Measurements from ENCODE around the gene CARS1.
"Not testable (repeated sequence)": the region's sequence is repeated elsewhere in the genome, so short reads cannot be mapped to it uniquely, and the experiment has no call there.

Gene CARS1

DNA sequence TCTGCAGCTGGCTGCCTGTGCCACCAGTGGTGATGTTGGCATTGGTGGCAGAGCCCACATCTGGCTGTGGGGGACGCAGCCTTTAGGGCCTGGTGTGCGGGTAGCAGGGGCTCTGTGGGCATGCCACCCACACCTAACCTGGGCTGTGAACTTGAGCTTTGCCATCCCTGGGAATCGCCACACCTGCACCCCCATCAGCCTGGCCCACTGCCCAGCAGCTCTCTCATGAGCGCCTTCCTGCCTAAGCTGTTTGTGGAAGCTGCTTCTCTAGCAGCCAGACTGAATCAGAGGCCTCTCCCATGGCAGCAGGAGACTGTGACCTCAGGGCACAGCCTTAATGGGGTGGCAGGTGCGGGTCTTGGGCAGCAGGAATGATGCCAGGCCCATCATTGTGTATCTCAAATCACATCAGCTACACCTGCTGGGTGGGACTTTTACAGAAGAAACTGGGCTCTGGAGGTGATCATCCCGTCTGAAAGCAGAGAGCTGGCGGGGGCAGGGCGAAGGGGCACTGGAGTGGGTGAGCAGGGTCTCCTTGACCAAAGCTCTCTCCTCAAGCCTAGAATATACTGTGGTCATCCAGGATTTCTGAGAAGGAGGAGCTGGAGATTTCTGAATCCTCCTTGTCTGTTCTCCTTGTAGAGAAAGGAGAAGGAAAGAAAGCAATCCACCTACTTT, 17.8 kb upstream of the CARS1 start:
- H3K4me1 ChIP-seq (ENCODE audit: control insufficient read depth, insufficient read depth, low read depth, low read length), result peaks cover 24% of the 10 kb centered on the region
- H3K23ac ChIP-seq (ENCODE audit: low read length in 2 of 2), result no peak overlapping the region
- no peak overlapping the region for H4K91ac ChIP-seq (ENCODE audit: low read length)
- H3K9me3 ChIP-seq (ENCODE audit: control insufficient read depth, low read length), result no peaks in the 10 kb centered on the region
- no peaks in the 10 kb centered on the region for H3K36me3 ChIP-seq (ENCODE audit: control insufficient read depth in 1 of 2, insufficient read depth in 2 of 2, low read depth in 1 of 2, low read length in 2 of 2)
- H2BK5ac ChIP-seq (ENCODE audit: low read depth, low read length, poor library complexity, severe bottlenecking), result no peak overlapping the region
- no peak overlapping the region for H2BK15ac ChIP-seq (ENCODE audit: low read depth, poor library complexity, severe bottlenecking)
- peak overlapping the region; percentile 47 for H2AK5ac ChIP-seq (ENCODE audit: low read length, severe bottlenecking)
- H2AFZ ChIP-seq (ENCODE audit: low read depth, low read length), result no peak overlapping the region
- H3K4ac ChIP-seq (ENCODE audit: low read depth in 1 of 2, low read length in 2 of 2), result no peak overlapping the region
- H3K4me3 ChIP-seq (ENCODE audit: insufficient read depth in 1 of 2, low read depth in 1 of 2, low read length in 2 of 2), result no peak overlapping the region
- H2BK12ac ChIP-seq (ENCODE audit: low read length in 2 of 2), result no peak overlapping the region
- H4K8ac ChIP-seq (ENCODE audit: low read length), result no peak overlapping the region
- H2BK120ac ChIP-seq (ENCODE audit: low read depth, low read length), result no peak overlapping the region
- no peaks in the 10 kb centered on the region for H3K79me1 ChIP-seq (replicated peaks; ENCODE audit: low read length, poor library complexity, severe bottlenecking)
- no peak overlapping the region for H3K27ac ChIP-seq (ENCODE audit: low read length, poor library complexity, severe bottlenecking)
- H3K14ac ChIP-seq (ENCODE audit: low read length in 2 of 2), result no peak overlapping the region
- no peak overlapping the region for H3K4me2 ChIP-seq (ENCODE audit: low read length, poor library complexity, severe bottlenecking)
- no peaks in the 10 kb centered on the region for H3K27me3 ChIP-seq (ENCODE audit: control insufficient read depth in 1 of 2, insufficient read depth in 1 of 2, low read length in 2 of 2)
- no peak for DNase-seq
- 83% methylated on average over 4 of the region's 8 CpGs for WGBS
- no peak overlapping the region for H3K18ac ChIP-seq (ENCODE audit: low read depth in 1 of 2, low read length in 2 of 2)
- H3K9ac ChIP-seq (ENCODE audit: low read length), result no peak overlapping the region

DNA sequence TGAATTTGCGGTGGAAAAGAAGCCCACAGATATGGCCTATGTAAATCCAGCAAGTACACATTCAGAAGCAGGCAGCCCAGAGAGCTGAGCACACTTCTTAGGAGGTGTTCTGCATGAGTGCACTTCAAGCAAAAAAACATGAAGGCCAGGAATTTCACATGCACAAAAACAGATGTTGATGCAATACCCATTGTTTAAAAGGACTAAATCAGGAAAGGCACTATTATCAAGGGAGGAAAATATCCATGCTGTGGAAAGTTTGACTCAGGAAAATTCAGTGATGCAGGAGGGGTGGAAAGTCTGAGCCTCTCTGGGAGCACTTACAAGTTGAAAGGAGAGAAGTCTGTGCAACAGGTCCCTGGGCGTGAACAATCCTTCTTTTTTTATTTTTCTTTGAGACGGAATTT, 15.8 kb upstream of the CARS1 start:
- H3K36me3 ChIP-seq (ENCODE audit: control insufficient read depth in 1 of 2, insufficient read depth in 2 of 2, low read depth in 1 of 2, low read length in 2 of 2), result no peaks in the 10 kb centered on the region
- H3K4me2 ChIP-seq (ENCODE audit: low read length, poor library complexity, severe bottlenecking), result no peak overlapping the region
- no peak overlapping the region for H3K23ac ChIP-seq (ENCODE audit: low read length in 2 of 2)
- H2AK5ac ChIP-seq (ENCODE audit: low read length, severe bottlenecking), result no peak overlapping the region
- 98% methylated on average over 3 of the region's 3 CpGs for WGBS
- peak overlapping the region in 1 of 2 experiments; percentile 30 for H3K14ac ChIP-seq (ENCODE audit: low read length in 2 of 2)
- H2BK120ac ChIP-seq (ENCODE audit: low read depth, low read length), result no peak overlapping the region
- H3K27me3 ChIP-seq (ENCODE audit: control insufficient read depth in 1 of 2, insufficient read depth in 1 of 2, low read length in 2 of 2), result no peaks in the 10 kb centered on the region
- H2BK12ac ChIP-seq (ENCODE audit: low read length in 2 of 2), result no peak overlapping the region
- peaks cover 23% of the 10 kb centered on the region for H3K4me1 ChIP-seq (ENCODE audit: control insufficient read depth, insufficient read depth, low read depth, low read length)
- peak overlapping the region; percentile 10 for H3K27ac ChIP-seq (ENCODE audit: low read length, poor library complexity, severe bottlenecking)
- H3K9ac ChIP-seq (ENCODE audit: low read length), result peak overlapping the region; percentile 50
- H2AFZ ChIP-seq (ENCODE audit: low read depth, low read length), result no peak overlapping the region
- H3K4me3 ChIP-seq (ENCODE audit: insufficient read depth in 1 of 2, low read depth in 1 of 2, low read length in 2 of 2), result no peak overlapping the region
- no peak overlapping the region for H3K4ac ChIP-seq (ENCODE audit: low read depth in 1 of 2, low read length in 2 of 2)
- DNase-seq, result peak; percentile 64
- H4K8ac ChIP-seq (ENCODE audit: low read length), result no peak overlapping the region
- H2BK15ac ChIP-seq (ENCODE audit: low read depth, poor library complexity, severe bottlenecking), result no peak overlapping the region
- H4K91ac ChIP-seq (ENCODE audit: low read length), result no peak overlapping the region
- H2BK5ac ChIP-seq (ENCODE audit: low read depth, low read length, poor library complexity, severe bottlenecking), result no peak overlapping the region
- H3K18ac ChIP-seq (ENCODE audit: low read depth in 1 of 2, low read length in 2 of 2), result no peak overlapping the region
- H3K79me1 ChIP-seq (replicated peaks; ENCODE audit: low read length, poor library complexity, severe bottlenecking), result no peaks in the 10 kb centered on the region
- H3K9me3 ChIP-seq (ENCODE audit: control insufficient read depth, low read length), result no peaks in the 10 kb centered on the region

DNA sequence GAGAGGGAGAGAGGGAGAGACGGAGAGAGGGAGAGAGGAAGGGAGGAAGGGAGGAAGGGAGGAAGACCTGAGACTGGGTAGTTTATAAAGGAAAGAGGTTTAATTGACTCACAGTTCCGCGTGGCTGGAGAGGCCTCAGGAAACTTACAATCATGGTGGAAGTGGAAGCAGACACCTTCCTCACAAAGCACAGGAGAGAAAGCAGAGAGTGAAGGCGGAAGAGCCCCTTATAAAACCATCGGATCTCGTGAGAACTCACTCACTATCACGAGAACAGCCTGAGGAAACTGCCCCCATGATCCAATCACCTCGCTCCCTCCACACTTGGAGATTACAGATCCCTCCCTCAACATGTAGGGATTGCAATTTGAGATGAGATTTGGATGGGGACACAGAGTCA, 12.2 kb upstream of the CARS1 start:
- H3K4me1 ChIP-seq (ENCODE audit: control insufficient read depth, insufficient read depth, low read depth, low read length), result peaks cover 6% of the 10 kb centered on the region
- H3K18ac ChIP-seq (ENCODE audit: low read depth in 1 of 2, low read length in 2 of 2), result no peak overlapping the region
- no peaks in the 10 kb centered on the region for H3K79me1 ChIP-seq (replicated peaks; ENCODE audit: low read length, poor library complexity, severe bottlenecking)
- no peak overlapping the region for H3K4me3 ChIP-seq (ENCODE audit: insufficient read depth in 1 of 2, low read depth in 1 of 2, low read length in 2 of 2)
- no peak overlapping the region for H2BK12ac ChIP-seq (ENCODE audit: low read length in 2 of 2)
- H2BK120ac ChIP-seq (ENCODE audit: low read depth, low read length), result no peak overlapping the region
- H3K23ac ChIP-seq (ENCODE audit: low read length in 2 of 2), result no peak overlapping the region
- H2AK5ac ChIP-seq (ENCODE audit: low read length, severe bottlenecking), result no peak overlapping the region
- DNase-seq, result no peak
- no peak overlapping the region for H3K14ac ChIP-seq (ENCODE audit: low read length in 2 of 2)
- no peaks in the 10 kb centered on the region for H3K36me3 ChIP-seq (ENCODE audit: control insufficient read depth in 1 of 2, insufficient read depth in 2 of 2, low read depth in 1 of 2, low read length in 2 of 2)
- no peak overlapping the region for H3K9ac ChIP-seq (ENCODE audit: low read length)
- no peaks in the 10 kb centered on the region for H3K27me3 ChIP-seq (ENCODE audit: control insufficient read depth in 1 of 2, insufficient read depth in 1 of 2, low read length in 2 of 2)
- no peak overlapping the region for H3K27ac ChIP-seq (ENCODE audit: low read length, poor library complexity, severe bottlenecking)
- H3K4ac ChIP-seq (ENCODE audit: low read depth in 1 of 2, low read length in 2 of 2), result no peak overlapping the region
- no peak overlapping the region for H2BK5ac ChIP-seq (ENCODE audit: low read depth, low read length, poor library complexity, severe bottlenecking)
- no peak overlapping the region for H4K8ac ChIP-seq (ENCODE audit: low read length)
- H2AFZ ChIP-seq (ENCODE audit: low read depth, low read length), result no peak overlapping the region
- 80% methylated on average over 5 of the region's 8 CpGs for WGBS
- no peaks in the 10 kb centered on the region for H3K9me3 ChIP-seq (ENCODE audit: control insufficient read depth, low read length)
- H2BK15ac ChIP-seq (ENCODE audit: low read depth, poor library complexity, severe bottlenecking), result no peak overlapping the region
- H4K91ac ChIP-seq (ENCODE audit: low read length), result no peak overlapping the region
- H3K4me2 ChIP-seq (ENCODE audit: low read length, poor library complexity, severe bottlenecking), result no peak overlapping the region

DNA sequence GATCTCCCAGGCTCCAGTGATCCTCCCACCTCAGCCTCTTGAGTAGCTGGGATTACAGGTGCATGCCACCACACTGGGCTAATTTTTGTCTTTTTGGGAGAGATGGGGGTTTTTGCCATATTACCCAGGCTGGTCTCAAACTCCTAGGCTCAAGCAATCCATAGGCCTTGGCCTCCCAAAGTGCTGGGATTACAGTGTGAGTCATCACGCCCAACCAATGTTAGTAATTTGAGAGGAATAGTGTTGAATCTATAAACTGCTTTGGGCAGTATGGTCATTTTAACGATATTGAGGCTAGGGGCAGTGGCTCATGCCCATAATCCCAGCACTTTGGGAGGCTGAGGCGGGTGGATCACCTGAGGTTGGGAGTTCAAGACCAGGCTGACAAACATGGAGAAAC, 9.1 kb upstream of the CARS1 start:
- H3K14ac ChIP-seq (ENCODE audit: low read length in 2 of 2); H3K4ac ChIP-seq (ENCODE audit: low read depth in 1 of 2, low read length in 2 of 2); H2BK12ac ChIP-seq (ENCODE audit: low read length in 2 of 2); H3K27me3 ChIP-seq (ENCODE audit: control insufficient read depth in 1 of 2, insufficient read depth in 1 of 2, low read length in 2 of 2); H2BK15ac ChIP-seq (ENCODE audit: low read depth, poor library complexity, severe bottlenecking); H4K91ac ChIP-seq (ENCODE audit: low read length); H2AFZ ChIP-seq (ENCODE audit: low read depth, low read length); DNase-seq; H2AK5ac ChIP-seq (ENCODE audit: low read length, severe bottlenecking); H3K9ac ChIP-seq (ENCODE audit: low read length); H3K23ac ChIP-seq (ENCODE audit: low read length in 2 of 2); H3K4me3 ChIP-seq (ENCODE audit: insufficient read depth in 1 of 2, low read depth in 1 of 2, low read length in 2 of 2); H3K27ac ChIP-seq (ENCODE audit: low read length, poor library complexity, severe bottlenecking); H2BK5ac ChIP-seq (ENCODE audit: low read depth, low read length, poor library complexity, severe bottlenecking); H3K9me3 ChIP-seq (ENCODE audit: control insufficient read depth, low read length); H3K36me3 ChIP-seq (ENCODE audit: control insufficient read depth in 1 of 2, insufficient read depth in 2 of 2, low read depth in 1 of 2, low read length in 2 of 2); H3K18ac ChIP-seq (ENCODE audit: low read depth in 1 of 2, low read length in 2 of 2); H3K4me1 ChIP-seq (ENCODE audit: control insufficient read depth, insufficient read depth, low read depth, low read length); H3K79me1 ChIP-seq (replicated peaks; ENCODE audit: low read length, poor library complexity, severe bottlenecking); H2BK120ac ChIP-seq (ENCODE audit: low read depth, low read length); H4K8ac ChIP-seq (ENCODE audit: low read length); H3K4me2 ChIP-seq (ENCODE audit: low read length, poor library complexity, severe bottlenecking): not testable (repeated sequence)
- 91% methylated on average over 3 of the region's 3 CpGs for WGBS

Measured in mesenchymal stem cell (in vitro differentiated cells and primary cell).